Common myeloid progenitor, CD34-positive (primary cell): ENCODE data around the gene GNAI3.
"Not testable (repeated sequence)": the region's sequence is repeated elsewhere in the genome, so short reads cannot be mapped to it uniquely, and the experiment has no call there.

Experiments used
- CTCF ChIA-PET: fragments of 350-600 bp; sonication (Branson Sonifier 250); formaldehyde crosslinking; loops from one replicate; lab custom pipeline; 2021; ENCODE audit warnings: antibody characterized with exemption; lab: Charles Lee
- POLR2A ChIA-PET: fragments of 350-600 bp; sonication (Branson Sonifier 250); formaldehyde crosslinking; loops from one replicate; lab custom pipeline; 2021; ENCODE audit warnings: antibody characterized with exemption; lab: Charles Lee
- DNase-seq, 3 donors: peaks; one replicate each; pipeline versions ENCODE4 v3.0.0 to v3.0.0-alpha.2; 2013
- H3K27ac ChIP-seq, 2 experiments: 1 replicate in 1 of 2; 2 replicates in 1 of 2; pipeline ENCODE4 v1.7.0; 2013; ENCODE audit warnings: inconsistent platforms in 2 of 2, low read length in 2 of 2, mild to moderate bottlenecking in 2 of 2, low read depth in 1 of 2, moderate library complexity in 1 of 2; ENCODE audit not compliant: severe bottlenecking in 2 of 2, insufficient read depth in 1 of 2, poor library complexity in 1 of 2
- H3K27me3 ChIP-seq, 5 experiments: replicated peaks in 2 of 5; 1 replicate in 3 of 5; 2 replicates in 2 of 5; pipeline versions ENCODE4 v1.6.1 to v1.7.0; 2013; ENCODE audit warnings: low read length in 4 of 5, mild to moderate bottlenecking in 2 of 5, moderate library complexity in 2 of 5, inconsistent platforms in 1 of 5; ENCODE audit not compliant: insufficient read depth in 5 of 5, control insufficient read depth in 4 of 5
- H3K36me3 ChIP-seq, 4 experiments: 1 replicate in 2 of 4; 2 replicates in 2 of 4; pipeline versions ENCODE4 v1.6.1 to v1.7.0; 2013; ENCODE audit warnings: low read length in 3 of 4, control low read depth in 1 of 4, mild to moderate bottlenecking in 1 of 4; ENCODE audit not compliant: control insufficient read depth in 4 of 4, insufficient read depth in 4 of 4
- H3K4me1 ChIP-seq, 4 experiments: 1 replicate in 3 of 4; 2 replicates in 1 of 4; pipeline versions ENCODE4 v1.6.1 to v1.7.1; 2013; ENCODE audit warnings: low read length in 3 of 4, mild to moderate bottlenecking in 3 of 4, control low read depth in 1 of 4, inconsistent platforms in 1 of 4, moderate library complexity in 1 of 4; ENCODE audit not compliant: control insufficient read depth in 4 of 4, insufficient read depth in 4 of 4; ENCODE audit errors: control extremely low read depth in 1 of 4
- H3K4me3 ChIP-seq, 7 experiments: 1 replicate in 4 of 7; 2 replicates in 3 of 7; pipeline versions ENCODE4 v1.5.1 to v1.7.0; 2013; ENCODE audit warnings: mild to moderate bottlenecking in 7 of 7, low read length in 6 of 7, moderate library complexity in 6 of 7, inconsistent platforms in 2 of 7, low read depth in 2 of 7, control low read depth in 1 of 7; ENCODE audit not compliant: insufficient read depth in 4 of 7, control insufficient read depth in 1 of 7; ENCODE audit errors: extremely low read depth in 1 of 7
- H3K9me3 ChIP-seq, 5 experiments: 1 replicate in 4 of 5; 2 replicates in 1 of 5; pipeline versions ENCODE4 v1.6.1 to v1.7.1; 2013; ENCODE audit warnings: low read length in 4 of 5, mild to moderate bottlenecking in 2 of 5, inconsistent platforms in 1 of 5, low read depth in 1 of 5, moderate library complexity in 1 of 5; ENCODE audit not compliant: control insufficient read depth in 4 of 5, insufficient read depth in 2 of 5; ENCODE audit errors: control extremely low read depth in 1 of 5
- WGBS: methylation state at CpG from one replicate; pipeline ENCODE4 v1.1.5; 2013; ENCODE audit not compliant: insufficient coverage; 5-methylcytosine and 5-hydroxymethylcytosine counted together

The GNAI3 gene

GRCh38 chr1:109660691-109661026, 112.2 kb downstream of the GNAI3 start:
- CTCF ChIA-PET, result interaction anchor here (5.3 to 15.1 kb wide), 2 partner anchors 11 to 23 kb away, joined by 27 to 233 read pairs; no protein-coding TSS in a partner anchor

GRCh38 chr1:109661391-109661790, 113.0 kb downstream of the GNAI3 start:
- H3K27me3 ChIP-seq, result no peaks in the 10 kb centered on the region
- CTCF ChIA-PET, result interaction anchor here (1.2 to 15.1 kb wide), 3 partner anchors 11 to 120 kb away, joined by 3 to 233 read pairs (median 27); no protein-coding TSS in a partner anchor
- H3K9me3 ChIP-seq, result no peaks in the 10 kb centered on the region
- DNase-seq, result no peak
- WGBS, result 86% methylated on average over 2 of the region's 2 CpGs
- H3K36me3 ChIP-seq, result peaks cover 0 to 23% (median 7%) of the 10 kb centered on the region in 4 experiments
- H3K4me3 ChIP-seq, result no peak overlapping the region
- peaks cover 3 to 24% (median 20%) of the 10 kb centered on the region in 4 experiments for H3K4me1 ChIP-seq
- POLR2A ChIA-PET, result no interaction called here
- no peak overlapping the region for H3K27ac ChIP-seq

More at GRCh38 chr1:109660691-109661026, 112.2 kb downstream of the GNAI3 start:
- 67% methylated on average over 1 of the region's 4 CpGs for WGBS
- H3K4me3 ChIP-seq, H3K27me3 ChIP-seq, DNase-seq, H3K27ac ChIP-seq, H3K9me3 ChIP-seq, POLR2A ChIA-PET: not testable (repeated sequence)
- Histone ChIP-seq H3K4me1 (peaks cover 3 to 31% (median 24%) of the 10 kb centered on the region in 4 experiments), H3K36me3 (peaks cover 0 to 23% (median 7%) of the 10 kb centered on the region in 4 experiments)

- no CpG with 5 or more reads among the region's 1 CpG for WGBS
- POLR2A ChIA-PET, result no interaction called here
- no peaks in the 10 kb centered on the region for H3K9me3 ChIP-seq
- peaks cover 3 to 25% (median 21%) of the 10 kb centered on the region in 4 experiments for H3K4me1 ChIP-seq
- CTCF ChIA-PET, result no interaction called here
- H3K4me3 ChIP-seq, result no peak overlapping the region
- DNase-seq, result no peak
- peaks cover 0 to 10% (median 6%) of the 10 kb centered on the region in 4 experiments for H3K36me3 ChIP-seq
- no peak overlapping the region for H3K27ac ChIP-seq
- no peaks in the 10 kb centered on the region for H3K27me3 ChIP-seq
Observed at GRCh38 chr1:109664671-109665070, 116.3 kb downstream of the GNAI3 start.

- Histone ChIP-seq H3K4me1 (peaks cover 0 to 25% (median 19%) of the 10 kb centered on the region in 4 experiments), H3K27me3 (no peaks in the 10 kb centered on the region), H3K4me3 (peak within 1 kb of the TSS; percentile 27 to 76 (median 48)), H3K27ac (peak within 1 kb of the TSS in 1 of 2 experiments; percentile 29), H3K36me3 (no peaks in the 10 kb centered on the region), H3K9me3 (no peaks in the 10 kb centered on the region)
- WGBS, result 15% methylated on average over 10 of the region's 22 CpGs
- CTCF ChIA-PET, result interaction anchor here (0.6 to 1.6 kb wide), 5 partner anchors 10 to 153 kb away, joined by 3 to 7 read pairs (median 4); partner anchors contain the start of gene GSTM4
- peak; percentile 78 to 85 (median 82) for DNase-seq
- POLR2A ChIA-PET, result no interaction called here
Observed at GRCh38 chr1:109667452-109668122, 119.2 kb downstream of the GNAI3 start, which contains the start of gene GSTM2. TSS of gene GSTM2 (plus strand) at chr1:109668057. CDS start at chr1:109668116, 59 bp downstream.
